COLO668 (cell line): Measurements from ENCODE around the gene OR2G6.
"Not testable (repeated sequence)": the region's sequence is repeated elsewhere in the genome, so short reads cannot be mapped to it uniquely, and the experiment has no call there.

Source experiments
- DNase-seq: peaks from one replicate; lab custom pipeline; 2025; ENCODE audit not compliant: unreplicated experiment; lab: John Stamatoyannopoulos, UW

Gene OR2G6

GRCh38 chr1:248507773-248508172 is at the start of gene OR2G6:
TSS of gene OR2G6 (plus strand) at chr1:248508073. CDS start at chr1:248521647, 13,574 bp downstream.
- not testable (repeated sequence) for DNase-seq

GRCh38 chr1:248459117-248459516 is 48.8 kb upstream of the OR2G6 start:
- not testable (repeated sequence) for DNase-seq

GRCh38 chr1:248471154-248471553 is 36.7 kb upstream of the OR2G6 start:
- no peak for DNase-seq

GRCh38 chr1:248472111-248472510 is 35.8 kb upstream of the OR2G6 start:
- not testable (repeated sequence) for DNase-seq

- DNase-seq, result not testable (repeated sequence)
Observed at GRCh38 chr1:248473051-248473450, 34.8 kb upstream of the OR2G6 start, which contains the start of gene OR2T3. TSS of gene OR2T3 (plus strand) at chr1:248473351. CDS start at chr1:248473351, 0 bp downstream.

GRCh38 chr1:248475660-248476059 is 32.2 kb upstream of the OR2G6 start:
- not testable (repeated sequence) for DNase-seq

- DNase-seq, result not testable (repeated sequence)
Observed at GRCh38 chr1:248481686-248482579, 25.9 kb upstream of the OR2G6 start.

- not testable (repeated sequence) for DNase-seq
Observed at GRCh38 chr1:248488289-248488688, 19.6 kb upstream of the OR2G6 start, which contains the start of gene OR2T5. TSS of gene OR2T5 (plus strand) at chr1:248488589. CDS start at chr1:248488589, 0 bp downstream.

GRCh38 chr1:248496661-248497060 is 11.2 kb upstream of the OR2G6 start:
- not testable (repeated sequence) for DNase-seq

- not testable (repeated sequence) for DNase-seq
Observed at GRCh38 chr1:248500305-248501035, 7.4 kb upstream of the OR2G6 start.

GRCh38 chr1:248510217-248510616 is 2.3 kb downstream of the OR2G6 start:
- DNase-seq, result not testable (repeated sequence)

- DNase-seq, result no peak
Observed at GRCh38 chr1:248521856-248522255, 14.0 kb downstream of the OR2G6 start.

- DNase-seq, result not testable (repeated sequence)
Observed at GRCh38 chr1:248537449-248537848, 29.6 kb downstream of the OR2G6 start.

GRCh38 chr1:248547383-248547782 is 39.5 kb downstream of the OR2G6 start:
- not testable (repeated sequence) for DNase-seq

GRCh38 chr1:248551027-248551426 is 43.2 kb downstream of the OR2G6 start:
- DNase-seq, result not testable (repeated sequence)

GRCh38 chr1:248562672-248563071 is 54.8 kb downstream of the OR2G6 start, which contains the start of gene OR2T29:
TSS of gene OR2T29 (minus strand) at chr1:248562772. CDS start at chr1:248559491, 3,281 bp downstream.
- DNase-seq, result not testable (repeated sequence)

- DNase-seq, result not testable (repeated sequence)
Observed at GRCh38 chr1:248565530-248566373, 57.9 kb downstream of the OR2G6 start.

- DNase-seq, result not testable (repeated sequence)
Observed at GRCh38 chr1:248569049-248569448, 61.2 kb downstream of the OR2G6 start.

- not testable (repeated sequence) for DNase-seq
Observed at GRCh38 chr1:248570811-248571210, 62.9 kb downstream of the OR2G6 start.

- not testable (repeated sequence) for DNase-seq
Observed at GRCh38 chr1:248572049-248572448, 64.2 kb downstream of the OR2G6 start.
